Measurements from ENCODE around the gene NTN4. TPM values are rescaled to one million over a fixed set of nuclear protein-coding genes. Genes with fewer than 3 reads are reported as not detected.
"Not testable (repeated sequence)": the region's sequence is repeated elsewhere in the genome, so short reads cannot be mapped to it uniquely, and the experiment has no call there.

The NTN4 gene
- total RNA-seq, result not detected
- not detected for polyA plus RNA-seq
- 0 to 0.26 (median 0) reads per million in 6 experiments for total RNA-seq

DNA sequence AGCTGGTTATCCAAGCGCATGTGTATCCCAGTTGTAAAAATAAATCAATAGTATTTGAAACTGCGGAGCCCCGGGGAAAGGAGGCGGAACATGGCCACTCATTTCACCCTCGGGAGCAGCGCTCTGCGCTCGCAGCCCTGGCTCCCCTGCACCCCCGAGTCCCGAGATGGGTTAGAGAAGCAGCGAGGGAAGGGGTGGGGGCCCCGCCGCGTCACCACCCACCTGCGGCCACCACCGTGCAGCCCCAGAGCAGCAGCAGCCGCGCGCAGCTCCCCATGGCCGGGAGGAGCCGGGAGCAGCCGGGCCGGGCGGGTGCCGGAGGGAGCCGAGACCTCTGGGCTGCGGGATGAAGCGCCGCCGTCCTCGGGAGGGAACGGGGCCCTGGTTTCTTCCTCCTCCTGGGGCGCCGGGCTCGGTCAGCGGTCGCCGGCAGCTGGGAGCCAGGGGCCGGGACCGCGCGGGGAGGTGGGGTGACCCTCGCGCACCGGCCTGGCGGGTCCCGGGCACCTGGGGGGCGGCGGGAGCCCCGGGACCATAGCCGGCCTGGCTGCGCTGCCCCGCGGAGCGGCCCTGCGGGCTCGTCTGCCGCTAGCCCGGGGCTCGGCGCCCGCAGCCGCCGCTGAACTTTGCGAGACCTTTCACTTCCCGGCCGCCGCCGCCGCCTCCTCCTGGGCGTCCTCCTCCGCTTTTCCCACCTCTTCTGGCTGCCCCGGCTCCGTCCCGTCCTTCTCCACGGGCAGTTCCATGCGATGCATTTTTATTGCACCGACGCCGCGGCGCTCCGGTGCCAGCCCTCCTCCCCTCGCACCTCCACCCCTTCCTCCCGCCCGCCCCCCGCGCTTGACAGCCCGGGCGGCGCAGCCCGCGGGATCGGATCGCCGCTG is at the start of gene NTN4:
Gene NTN4, minus strand, starts transcription at position 732 of the 884 bp plus-strand sequence. Its CDS starts 455 bp downstream, at position 277.
- DNase-seq, result peak in 3 of 10 donors; percentile 13 to 24 (median 13)
- H3K27ac Mint-ChIP-seq, result peak within 1 kb of the TSS in 5 of 10 donors; percentile 23 to 46 (median 36)
- H3K36me3 Mint-ChIP-seq, result peaks cover 0 to 3% (median 0%) of the 10 kb centered on the region in 3 donors
- POLR2A ChIA-PET, result no interaction called here
- peak within 1 kb of the TSS; percentile 73 to 95 (median 86) for H3K4me3 Mint-ChIP-seq
- H3K4me1 Mint-ChIP-seq, result peaks cover 4 to 18% (median 17%) of the 10 kb centered on the region in 4 donors
- H3K27me3 Mint-ChIP-seq, result peaks cover 34 to 79% (median 48%) of the 10 kb centered on the region in 5 donors
- ATAC-seq, result peak; percentile 48 to 59
- H3K9me3 Mint-ChIP-seq, result no peaks in the 10 kb centered on the region

DNA sequence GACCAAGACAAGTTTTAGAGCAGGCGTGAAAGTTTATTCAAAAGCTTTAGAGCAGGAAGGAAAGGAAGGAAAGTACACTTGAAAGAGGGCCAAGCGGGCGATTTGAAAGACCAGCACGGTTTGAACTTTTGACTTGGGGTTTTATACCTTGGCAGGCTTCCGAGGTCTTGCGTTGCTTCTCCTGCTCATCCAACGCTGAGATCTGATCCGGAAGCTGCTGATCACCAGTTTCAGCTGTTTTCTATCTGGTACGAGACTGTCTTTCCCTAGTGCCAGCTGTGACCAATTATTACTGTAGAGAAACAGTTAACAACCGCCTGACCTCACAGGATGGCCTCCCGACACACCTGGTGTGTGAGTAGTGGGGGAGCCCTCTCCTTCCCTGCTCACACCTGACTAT is 47.6 kb upstream of the NTN4 start:
- POLR2A ChIA-PET, result no interaction called here
- Mint-ChIP-seq H3K4me1 (peaks cover 4 to 8% (median 6%) of the 10 kb centered on the region in 4 donors), H3K36me3 (no peaks in the 10 kb centered on the region), H3K27me3 (peaks cover 3 to 16% (median 9%) of the 10 kb centered on the region in 5 donors), H3K9me3 (peaks cover 0 to 1% (median 0%) of the 10 kb centered on the region in 9 donors), H3K27ac (peak overlapping the region in 2 of 10 donors; percentile 8 to 75), H3K4me3 (peak overlapping the region in 4 of 10 donors; percentile 12 to 67 (median 44))
- ATAC-seq (peak in 1 of 2 donors; percentile 62), DNase-seq (peak in 1 of 10 donors; percentile 9)

DNA sequence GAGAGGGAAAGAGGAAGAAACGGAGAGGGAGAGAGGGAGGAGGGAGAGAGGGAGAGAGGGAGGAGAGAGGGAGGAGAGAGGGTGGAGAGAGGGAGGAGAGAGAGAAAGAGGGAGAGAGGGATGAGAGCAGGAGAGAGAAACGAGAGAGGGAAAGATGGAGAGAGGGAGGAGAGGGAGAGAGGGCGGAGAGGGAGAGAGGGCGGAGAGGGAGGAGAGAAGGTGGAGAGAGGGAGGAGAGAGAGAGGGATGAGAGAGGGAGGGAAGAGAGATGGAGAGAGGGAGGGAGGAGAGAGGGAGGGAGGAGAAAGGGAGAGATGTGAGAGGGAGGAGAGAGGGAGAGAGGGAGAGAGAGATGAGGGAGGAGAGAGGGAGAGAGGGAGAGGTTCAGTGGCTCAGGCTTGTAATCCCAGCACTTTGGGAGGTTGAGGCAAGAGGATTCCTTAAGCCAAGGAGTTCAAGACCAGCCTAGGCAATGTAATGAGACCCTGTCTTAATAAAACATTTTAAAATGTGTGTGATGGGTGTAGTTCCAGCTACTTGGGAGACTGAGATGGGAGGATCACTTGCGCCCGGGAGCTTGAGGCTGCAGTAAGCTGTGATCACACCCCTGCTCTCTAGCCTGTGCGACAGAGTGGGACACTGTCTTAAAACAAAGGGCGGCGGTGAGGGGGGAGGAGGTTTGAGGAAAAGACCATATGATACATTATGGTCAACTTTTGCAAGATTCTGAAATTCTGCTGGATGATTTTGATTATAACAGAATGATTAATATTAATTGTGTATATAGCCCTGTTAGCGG is 46.9 kb upstream of the NTN4 start:
- POLR2A ChIA-PET, result no interaction called here
- Mint-ChIP-seq H3K4me3 (peak overlapping the region in 3 of 10 donors; percentile 12 to 67 (median 67)), H3K4me1 (peaks cover 4 to 8% (median 6%) of the 10 kb centered on the region in 4 donors), H3K27ac (peak overlapping the region in 1 of 10 donors; percentile 8), H3K9me3 (peaks cover 0 to 1% (median 0%) of the 10 kb centered on the region in 9 donors), H3K27me3 (peaks cover 4 to 17% (median 9%) of the 10 kb centered on the region in 5 donors), H3K36me3 (no peaks in the 10 kb centered on the region)
- ATAC-seq (peak in 1 of 2 donors; percentile 14), DNase-seq (no peak)

DNA sequence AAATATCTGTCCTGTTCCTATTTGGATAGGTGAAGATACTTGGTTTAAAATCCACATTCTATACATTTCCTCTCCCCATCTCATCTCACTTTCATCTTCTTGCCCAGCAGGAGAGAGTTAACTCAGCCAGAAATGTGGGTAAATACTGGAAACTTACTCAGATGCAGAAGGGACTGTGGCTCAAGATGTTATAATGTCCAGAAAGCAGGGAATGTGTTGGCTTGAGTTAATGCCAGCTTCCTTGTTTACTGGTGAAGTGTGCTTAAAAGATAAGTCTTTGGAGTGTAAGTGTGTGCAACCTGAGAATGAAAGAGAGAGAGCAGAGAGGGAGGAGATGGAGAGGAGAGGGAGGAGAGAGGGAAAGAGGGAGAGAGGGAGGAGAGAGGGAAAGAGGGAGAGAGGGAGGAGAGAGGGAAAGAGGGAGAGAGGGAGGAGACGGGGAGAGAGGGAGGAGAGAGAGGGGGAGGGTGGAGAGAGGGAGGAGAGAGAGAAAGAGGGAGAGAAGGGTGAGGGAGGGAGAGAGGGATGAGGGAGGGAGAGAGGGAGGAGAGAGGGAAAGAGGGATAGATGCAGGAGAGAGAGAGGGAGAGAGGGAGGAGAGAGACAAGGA is 46.2 kb upstream of the NTN4 start:
- H3K27me3 Mint-ChIP-seq, result peaks cover 4 to 23% (median 11%) of the 10 kb centered on the region in 5 donors
- H3K4me1 Mint-ChIP-seq, result peaks cover 4 to 8% (median 6%) of the 10 kb centered on the region in 4 donors
- no peaks in the 10 kb centered on the region for H3K36me3 Mint-ChIP-seq
- no peak overlapping the region for H3K4me3 Mint-ChIP-seq
- DNase-seq (no peak), ATAC-seq (no peak)
- POLR2A ChIA-PET, result no interaction called here
- peaks cover 0 to 1% (median 0%) of the 10 kb centered on the region in 9 donors for H3K9me3 Mint-ChIP-seq
- no peak overlapping the region for H3K27ac Mint-ChIP-seq

DNA sequence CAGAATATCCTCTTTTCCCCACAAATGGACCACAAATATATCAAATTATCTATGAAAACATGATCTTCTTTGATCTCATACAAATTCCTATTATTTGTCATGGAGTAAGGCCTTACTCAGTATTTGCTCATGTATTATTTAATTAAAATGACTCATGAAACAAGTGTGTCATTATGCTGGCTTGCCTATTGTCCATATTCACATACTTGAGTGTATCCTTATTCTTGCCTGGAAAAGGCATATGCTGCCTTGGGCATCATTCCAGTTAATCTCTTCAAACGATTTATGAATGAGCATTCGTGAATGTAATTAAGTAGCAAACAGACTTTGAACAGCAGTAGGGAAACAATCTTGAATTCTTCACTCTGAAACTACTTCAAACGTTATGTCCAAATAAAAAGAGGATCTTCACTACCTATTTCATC is 45.6 kb upstream of the NTN4 start:
- no peak overlapping the region for H3K4me3 Mint-ChIP-seq
- H3K36me3 Mint-ChIP-seq, result no peaks in the 10 kb centered on the region
- H3K9me3 Mint-ChIP-seq, result peaks cover 0 to 1% (median 0%) of the 10 kb centered on the region in 9 donors
- DNase-seq, result no peak
- no peak for ATAC-seq
- POLR2A ChIA-PET, result no interaction called here
- peaks cover 4 to 8% (median 6%) of the 10 kb centered on the region in 4 donors for H3K4me1 Mint-ChIP-seq
- H3K27ac Mint-ChIP-seq, result no peak overlapping the region
- peaks cover 4 to 24% (median 15%) of the 10 kb centered on the region in 5 donors for H3K27me3 Mint-ChIP-seq

DNA sequence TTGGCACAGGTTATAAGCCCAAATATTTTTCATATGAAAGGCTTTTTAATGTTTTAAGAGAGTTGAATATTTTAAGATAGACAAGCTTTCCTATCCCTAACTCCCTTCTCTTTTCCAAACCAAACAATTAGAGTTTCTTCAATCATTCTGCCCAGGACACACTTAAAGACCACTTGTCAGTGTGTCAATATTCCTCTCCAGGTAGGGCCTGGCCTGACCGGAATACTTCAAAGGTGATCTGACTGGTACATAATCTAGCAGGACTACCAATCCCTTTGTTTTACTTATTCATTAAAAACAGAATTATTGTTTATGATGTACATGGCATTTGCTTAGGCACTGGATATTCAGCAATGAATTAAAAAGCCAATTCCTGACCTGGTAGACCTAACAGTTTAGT is 44.0 kb upstream of the NTN4 start:
- Mint-ChIP-seq H3K27ac (no peak overlapping the region), H3K4me1 (peaks cover 4 to 8% (median 6%) of the 10 kb centered on the region in 4 donors), H3K9me3 (peaks cover 0 to 1% (median 0%) of the 10 kb centered on the region in 9 donors), H3K36me3 (no peaks in the 10 kb centered on the region), H3K4me3 (no peak overlapping the region), H3K27me3 (peaks cover 5 to 34% (median 21%) of the 10 kb centered on the region in 5 donors)
- ATAC-seq (no peak), DNase-seq (no peak)
- POLR2A ChIA-PET, result no interaction called here

DNA sequence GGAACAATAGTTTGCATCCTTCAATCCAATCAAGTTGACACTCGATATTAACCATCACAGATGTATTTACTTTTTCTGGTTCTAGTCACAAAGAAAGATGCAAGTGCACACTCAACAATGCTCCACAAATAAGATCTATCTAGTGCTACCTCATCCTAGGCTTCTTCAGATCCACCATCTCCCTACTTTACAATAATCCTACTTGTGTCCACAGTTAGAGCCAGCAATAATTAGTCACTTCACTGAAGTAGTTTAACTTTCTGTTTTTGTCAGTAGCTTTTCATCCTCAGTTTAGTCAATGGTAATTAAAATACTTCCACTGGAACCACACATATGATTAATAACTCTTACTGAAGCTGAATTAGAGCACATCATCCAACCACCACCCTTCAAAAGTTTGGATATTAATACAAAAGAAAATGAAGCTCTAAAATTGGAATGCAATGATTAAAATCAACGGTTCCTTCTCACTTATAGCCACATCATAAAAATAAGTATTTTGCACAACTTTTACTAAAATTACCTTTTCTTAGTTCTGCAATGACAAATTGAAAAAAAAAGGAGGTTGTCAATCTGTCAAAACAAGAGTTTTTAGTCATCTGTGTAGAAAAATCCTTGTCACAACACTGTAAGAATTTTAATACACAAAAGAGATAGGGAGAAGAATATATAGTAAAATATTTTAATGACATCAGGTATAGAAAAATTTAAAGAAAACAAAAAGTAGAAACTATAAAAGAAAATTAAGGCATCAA is 39.9 kb upstream of the NTN4 start:
- DNase-seq (no peak), ATAC-seq (no peak)
- H3K36me3 Mint-ChIP-seq, result no peaks in the 10 kb centered on the region
- no peak overlapping the region for H3K27ac Mint-ChIP-seq
- H3K9me3 Mint-ChIP-seq, result no peaks in the 10 kb centered on the region
- no peak overlapping the region for H3K4me3 Mint-ChIP-seq
- POLR2A ChIA-PET, result no interaction called here
- no peaks in the 10 kb centered on the region for H3K4me1 Mint-ChIP-seq
- H3K27me3 Mint-ChIP-seq, result peaks cover 1 to 31% (median 11%) of the 10 kb centered on the region in 5 donors

DNA sequence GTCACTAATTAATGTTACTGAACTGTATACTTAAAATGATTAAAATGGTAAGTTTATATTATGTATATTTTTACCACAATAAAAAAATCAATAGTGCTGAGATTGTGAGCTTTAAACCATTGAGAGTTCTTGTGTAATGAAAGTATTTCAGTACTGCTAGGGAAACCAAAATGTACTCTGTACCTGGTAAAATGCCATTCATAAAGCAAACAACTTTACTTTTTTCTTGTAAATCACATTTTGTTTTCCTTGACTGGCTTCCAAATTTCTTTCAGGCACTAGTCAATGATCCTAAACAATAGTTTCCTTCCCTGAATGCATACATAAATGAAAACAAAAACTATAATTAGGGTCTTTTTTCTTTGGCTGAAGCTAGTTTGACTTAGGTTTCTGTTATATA is 38.8 kb upstream of the NTN4 start:
- no peaks in the 10 kb centered on the region for H3K9me3 Mint-ChIP-seq
- POLR2A ChIA-PET, result no interaction called here
- peaks cover 1 to 31% (median 11%) of the 10 kb centered on the region in 5 donors for H3K27me3 Mint-ChIP-seq
- no peak for DNase-seq
- no peaks in the 10 kb centered on the region for H3K4me1 Mint-ChIP-seq
- no peak for ATAC-seq
- H3K36me3 Mint-ChIP-seq, result no peaks in the 10 kb centered on the region
- no peak overlapping the region for H3K4me3 Mint-ChIP-seq
- H3K27ac Mint-ChIP-seq, result no peak overlapping the region

DNA sequence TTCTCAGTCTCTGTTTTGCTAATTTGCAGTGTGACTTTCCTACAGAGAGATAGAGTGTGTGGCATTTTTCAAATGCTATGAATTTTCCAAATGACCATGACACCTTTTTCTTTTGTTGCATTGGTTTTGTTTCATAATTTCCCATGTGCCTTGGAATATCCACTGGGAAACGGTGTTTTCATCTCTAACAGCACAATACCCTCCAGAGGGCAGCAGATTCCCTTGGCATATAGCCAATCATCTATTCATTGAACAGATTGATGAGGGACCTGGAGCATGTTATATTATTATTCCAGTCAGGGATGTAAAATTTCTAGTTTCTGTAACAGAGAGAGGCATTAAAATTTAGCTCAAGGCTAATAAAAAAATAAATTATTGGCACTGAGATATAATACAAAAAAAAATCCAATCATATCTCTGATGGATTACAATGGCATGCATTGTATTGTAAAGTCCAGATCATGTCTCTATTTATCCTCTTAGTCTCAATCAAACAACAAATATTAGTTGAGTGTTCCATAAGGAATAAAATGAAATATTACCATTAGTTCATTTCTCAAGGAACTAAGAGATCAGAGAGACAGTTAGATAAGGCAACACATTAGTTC is 29.6 kb upstream of the NTN4 start:
- Mint-ChIP-seq H3K4me3 (no peak overlapping the region), H3K4me1 (no peaks in the 10 kb centered on the region), H3K36me3 (no peaks in the 10 kb centered on the region), H3K27me3 (peaks cover 0 to 29% (median 14%) of the 10 kb centered on the region in 5 donors), H3K27ac (no peak overlapping the region), H3K9me3 (no peaks in the 10 kb centered on the region)
- ATAC-seq (no peak), DNase-seq (no peak)
- POLR2A ChIA-PET, result no interaction called here

DNA sequence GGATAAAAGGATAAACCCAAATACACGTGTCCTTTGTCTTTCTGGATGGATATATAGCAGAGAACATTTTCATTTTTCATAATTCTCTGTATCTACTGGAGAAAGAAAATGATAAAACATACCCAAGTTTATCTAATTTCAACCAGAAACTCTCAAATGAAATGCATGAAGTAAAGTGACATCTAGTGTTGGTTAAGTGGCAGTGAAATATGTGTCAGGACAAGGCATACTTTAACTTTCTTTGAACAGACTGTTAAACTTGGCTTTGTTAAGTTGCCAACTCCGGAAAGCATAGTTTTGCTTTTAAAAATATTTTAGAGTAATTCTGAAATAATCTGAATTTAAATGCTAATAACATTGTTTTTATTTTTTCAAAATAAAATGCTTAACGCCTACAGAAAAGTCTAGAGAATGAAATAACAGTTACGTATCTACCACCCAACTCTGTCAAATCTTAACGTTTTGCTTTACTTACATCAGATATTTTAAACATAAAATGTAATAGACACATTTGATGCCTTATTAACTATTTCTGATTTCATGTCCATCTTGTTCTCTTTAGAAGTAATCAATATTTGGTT is 25.2 kb upstream of the NTN4 start:
- Mint-ChIP-seq H3K36me3 (no peaks in the 10 kb centered on the region), H3K27me3 (peaks cover 6 to 27% (median 14%) of the 10 kb centered on the region in 5 donors), H3K4me1 (no peaks in the 10 kb centered on the region), H3K4me3 (no peak overlapping the region), H3K9me3 (no peaks in the 10 kb centered on the region), H3K27ac (no peak overlapping the region)
- ATAC-seq (no peak), DNase-seq (peak in 1 of 10 donors; percentile 6)
- POLR2A ChIA-PET, result no interaction called here

DNA sequence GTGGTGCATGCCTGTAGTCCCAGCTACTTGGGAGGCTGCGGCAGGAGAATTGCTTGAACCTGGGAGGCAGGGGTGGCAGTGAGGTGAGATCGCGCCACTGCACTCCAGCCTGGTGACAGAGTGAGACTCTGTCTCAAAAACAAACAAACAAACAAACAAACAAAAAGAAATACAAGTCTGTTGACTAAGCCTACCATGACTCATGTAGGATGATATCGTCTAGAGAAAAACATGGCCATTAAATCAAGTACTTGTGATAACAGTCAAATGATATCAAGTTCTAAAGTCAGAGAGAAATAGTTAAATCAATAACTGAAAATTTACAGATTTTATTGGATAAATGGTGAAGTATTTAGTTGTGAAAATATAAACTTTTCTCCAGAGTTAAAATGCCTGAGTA is 21.6 kb upstream of the NTN4 start:
- H3K36me3 Mint-ChIP-seq, H3K27ac Mint-ChIP-seq, DNase-seq, POLR2A ChIA-PET, ATAC-seq, H3K4me3 Mint-ChIP-seq, H3K4me1 Mint-ChIP-seq, H3K9me3 Mint-ChIP-seq: not testable (repeated sequence)
- peaks cover 6 to 29% (median 20%) of the 10 kb centered on the region in 5 donors for H3K27me3 Mint-ChIP-seq
